Jurkat, Clone E6-1 (cell line): ENCODE results near the gene METTL5.

Source experiments
- DNase-seq: peaks from one replicate; pipeline ENCODE4 v3.0.0-alpha.2; 2011; ENCODE audit warnings: low read depth, low spot score
- H3K4me3 ChIP-seq: 2 replicates; pipeline ENCODE4 v1.5.1; 2011; ENCODE audit warnings: mild to moderate bottlenecking, low read length, control low read depth, moderate library complexity

The METTL5 gene

DNA sequence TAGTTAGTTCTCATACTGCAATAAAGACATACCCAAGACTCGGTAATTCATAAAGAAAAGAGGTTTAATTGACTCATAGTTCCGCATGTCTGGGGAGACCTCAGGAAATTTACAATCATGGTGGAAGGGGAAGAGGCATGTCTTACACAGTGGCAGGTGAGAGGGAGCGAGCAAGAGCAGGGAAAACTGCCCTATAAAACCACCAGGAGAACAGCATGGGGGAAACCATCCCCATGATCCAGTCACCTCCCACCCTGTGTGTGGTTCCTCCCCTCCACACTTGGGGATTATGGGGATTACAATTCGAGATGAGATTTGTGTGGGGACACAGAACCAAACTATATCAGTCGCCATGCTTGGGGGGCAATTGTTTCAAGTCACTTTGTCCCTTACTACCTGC lies 27.1 kb downstream of the METTL5 start:
- no peak overlapping the region for H3K4me3 ChIP-seq
- no peak for DNase-seq

DNA sequence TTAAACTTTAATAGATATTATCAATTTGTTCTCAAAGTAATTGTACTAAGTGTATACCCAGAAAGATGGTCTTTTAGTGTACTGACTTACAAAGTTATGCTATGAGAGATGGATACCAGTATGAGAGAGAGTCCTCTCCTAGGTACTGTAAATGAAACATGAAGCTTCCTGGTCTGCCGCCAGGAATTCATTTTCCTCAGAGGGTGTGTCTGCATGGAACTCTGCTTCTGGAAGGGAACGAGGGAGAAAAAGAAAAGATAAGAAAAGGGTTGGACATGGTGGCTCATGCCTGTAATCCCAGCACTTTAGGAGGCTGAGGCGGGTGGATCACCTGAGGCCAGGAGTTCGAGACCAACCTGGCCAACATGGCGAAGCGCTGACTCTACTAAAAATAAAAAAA lies 28.3 kb downstream of the METTL5 start:
- H3K4me3 ChIP-seq, result no peak overlapping the region
- DNase-seq, result no peak

DNA sequence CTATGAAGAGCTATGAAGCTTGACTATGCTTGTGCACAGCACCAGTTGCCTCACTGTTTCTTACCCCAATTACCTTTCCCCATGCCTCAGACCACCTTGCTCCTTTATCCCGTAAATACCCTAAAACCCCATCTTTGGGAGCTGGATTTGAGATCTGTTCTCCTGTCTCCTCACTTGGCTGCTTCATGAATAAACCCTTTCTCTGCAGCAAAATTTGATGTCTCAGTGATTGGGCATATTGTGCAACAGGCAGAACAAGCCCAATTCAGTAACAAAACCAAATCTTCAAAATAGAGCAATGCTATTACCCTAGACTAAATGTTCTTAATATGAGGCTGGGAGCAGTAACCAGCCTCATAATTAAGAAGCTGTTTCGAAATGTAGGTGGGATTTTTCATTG lies 29.5 kb downstream of the METTL5 start:
- DNase-seq, result no peak
- H3K4me3 ChIP-seq, result no peak overlapping the region

DNA sequence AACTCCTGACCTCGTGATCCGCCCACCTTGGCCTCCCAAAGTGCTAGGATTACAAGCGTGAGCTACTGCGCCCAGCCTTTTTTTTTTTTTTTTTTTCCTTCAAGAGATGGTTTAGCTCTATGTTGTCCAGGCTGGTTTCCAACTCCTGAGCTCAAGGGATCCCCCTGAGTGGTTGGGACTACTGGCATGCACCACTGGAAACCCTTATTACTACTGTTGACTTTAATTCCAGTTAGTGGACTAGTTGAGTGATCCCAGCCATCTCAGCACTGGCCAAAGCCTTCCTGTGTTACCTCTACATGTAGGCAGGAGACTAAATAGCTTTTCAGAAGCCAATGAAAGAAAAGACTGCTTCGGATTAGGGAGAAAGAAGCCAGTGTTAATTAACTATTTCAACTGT lies 34.1 kb downstream of the METTL5 start:
- DNase-seq, result no peak
- H3K4me3 ChIP-seq, result no peak overlapping the region

DNA sequence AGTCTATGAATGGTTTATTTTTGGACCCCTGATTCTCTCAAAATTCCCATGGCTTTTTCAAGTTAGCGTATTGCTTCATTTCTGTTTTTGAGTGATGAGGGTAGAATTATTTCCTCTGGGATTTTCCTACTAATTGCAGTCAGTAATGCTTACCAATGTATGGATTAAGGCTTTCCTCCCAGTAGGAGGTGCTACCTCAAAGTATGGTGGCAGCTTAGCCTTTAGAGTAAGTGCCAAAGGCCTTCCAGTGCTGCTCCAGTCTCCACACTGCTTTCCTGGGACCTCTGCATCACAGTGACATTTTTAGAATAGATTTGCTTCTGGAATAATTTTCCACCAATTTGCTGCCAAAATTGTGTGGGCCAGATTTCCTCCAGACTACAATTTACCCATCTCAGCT lies 42.2 kb downstream of the METTL5 start:
- no peak for DNase-seq
- H3K4me3 ChIP-seq, result no peak overlapping the region

DNA sequence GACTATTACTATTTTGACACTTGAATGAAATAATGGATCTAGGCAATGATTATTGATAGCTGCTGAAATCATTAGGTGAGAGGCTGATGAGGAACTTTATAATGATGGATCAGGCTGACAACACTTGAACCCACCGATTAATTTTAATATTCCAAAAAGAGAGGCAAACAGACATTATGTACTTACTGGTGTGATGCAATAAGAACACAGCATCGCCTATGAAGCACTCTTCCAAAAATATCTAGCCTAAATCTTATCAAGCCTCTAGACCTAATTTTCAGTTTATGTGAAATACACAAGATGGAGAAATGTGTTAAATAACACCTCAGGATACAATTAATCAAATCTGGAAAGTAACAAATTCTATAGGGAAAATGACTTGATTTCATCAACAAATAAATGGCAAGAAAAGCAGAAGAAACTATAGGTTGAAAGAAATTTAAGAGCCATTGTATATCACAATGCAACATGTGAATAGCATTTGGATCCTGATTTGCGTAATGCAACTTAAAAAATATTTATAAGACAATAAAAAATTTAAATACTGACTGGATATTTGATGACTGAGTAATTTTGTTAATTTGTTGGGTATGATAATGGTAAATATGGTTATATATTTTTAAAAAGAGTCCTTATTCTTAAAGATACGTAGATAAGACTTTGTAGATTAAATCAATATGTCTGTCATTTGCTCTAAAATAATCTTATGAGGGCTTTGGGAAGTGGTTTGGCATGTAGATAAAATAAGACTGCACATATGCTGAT lies 43.3 kb downstream of the METTL5 start:
- no peak for DNase-seq

DNA sequence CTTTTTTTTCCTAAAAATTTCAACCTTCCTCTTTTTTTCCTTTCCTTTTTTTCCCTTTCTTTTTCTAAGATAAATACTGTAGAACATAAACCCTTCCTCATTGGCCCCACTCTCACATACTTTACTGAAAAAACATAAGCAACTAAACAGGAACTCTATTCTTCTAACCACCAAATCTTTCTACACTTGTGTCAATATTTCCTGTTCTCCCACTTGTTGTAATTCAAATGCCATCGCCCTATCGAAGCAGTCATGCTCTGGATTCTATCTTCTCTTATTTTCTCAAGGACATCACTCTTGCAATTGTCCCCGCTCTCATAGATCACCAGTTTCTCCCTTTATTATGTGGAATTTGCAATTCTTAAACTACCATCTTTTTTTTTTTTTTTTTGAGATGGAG lies 46.3 kb downstream of the METTL5 start:
- H3K4me3 ChIP-seq, result no peak overlapping the region
- no peak for DNase-seq

More for the DNA sequence above, 43.3 kb downstream of the METTL5 start:
- H3K4me3 ChIP-seq, result no peak overlapping the region

DNA sequence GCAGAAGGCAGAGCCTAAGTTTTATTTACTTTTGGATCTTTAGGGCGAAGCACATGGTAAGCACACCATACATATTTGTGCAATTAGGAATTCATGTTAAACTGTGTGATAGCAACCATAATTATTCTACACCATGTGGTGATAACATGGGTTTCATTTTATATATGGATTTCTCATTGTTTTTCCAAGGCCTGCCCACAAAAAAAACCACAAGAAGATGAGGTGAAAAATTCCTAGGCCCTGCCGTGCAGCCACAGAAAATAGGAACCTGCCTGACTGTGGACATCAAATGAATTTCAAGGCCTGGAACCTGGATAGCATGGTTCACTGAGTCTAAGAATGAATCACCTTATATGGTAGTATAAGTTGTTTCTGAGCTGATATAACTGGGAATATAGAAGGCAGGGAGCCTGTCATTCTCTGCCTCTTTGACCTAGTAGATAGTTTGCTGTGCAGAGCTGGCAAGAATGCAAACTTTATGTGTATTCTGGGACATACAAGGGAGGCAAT lies 48.4 kb downstream of the METTL5 start:
- no peak overlapping the region for H3K4me3 ChIP-seq
- DNase-seq, result no peak

DNA sequence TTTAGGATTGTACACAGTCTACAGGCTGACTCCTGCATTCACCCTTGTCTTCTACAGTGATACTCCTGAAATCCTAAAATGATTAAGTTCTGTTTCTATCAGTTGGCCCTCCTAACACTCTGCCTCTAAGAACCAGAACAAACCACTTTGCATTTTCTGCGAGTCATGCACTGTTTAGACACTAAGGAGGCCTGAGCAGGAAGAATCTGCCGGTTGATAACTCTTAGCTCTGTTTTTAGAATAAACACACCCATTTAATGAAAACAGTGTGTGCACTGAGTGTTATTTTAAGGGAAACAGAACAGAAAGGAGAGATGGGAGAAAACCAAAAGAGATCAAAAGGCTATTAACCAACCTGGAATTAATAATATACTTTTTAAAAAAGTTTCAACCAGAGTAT lies 48.9 kb downstream of the METTL5 start:
- DNase-seq, result no peak

DNA sequence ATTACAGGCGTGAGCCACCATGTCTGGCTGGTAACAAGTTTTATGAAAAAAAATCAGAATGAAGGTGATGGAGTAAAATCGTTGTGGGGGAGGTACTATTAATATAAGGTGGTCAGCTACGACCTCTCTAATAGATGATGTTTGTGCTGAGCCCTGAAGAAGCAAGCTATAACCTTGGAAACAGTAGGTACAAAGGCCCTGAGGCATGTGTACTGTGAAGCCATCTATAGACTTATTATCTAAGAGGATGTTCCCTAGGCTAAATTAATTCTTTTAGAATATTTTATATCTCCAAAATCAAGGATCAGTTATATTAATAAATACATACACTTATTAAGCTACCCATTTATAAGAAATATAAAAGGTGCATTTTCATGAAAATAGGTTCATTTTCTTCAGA lies 49.4 kb downstream of the METTL5 start:
- H3K4me3 ChIP-seq, result no peak overlapping the region
- DNase-seq, result no peak

More for the DNA sequence above, 48.9 kb downstream of the METTL5 start:
- no peak overlapping the region for H3K4me3 ChIP-seq

DNA sequence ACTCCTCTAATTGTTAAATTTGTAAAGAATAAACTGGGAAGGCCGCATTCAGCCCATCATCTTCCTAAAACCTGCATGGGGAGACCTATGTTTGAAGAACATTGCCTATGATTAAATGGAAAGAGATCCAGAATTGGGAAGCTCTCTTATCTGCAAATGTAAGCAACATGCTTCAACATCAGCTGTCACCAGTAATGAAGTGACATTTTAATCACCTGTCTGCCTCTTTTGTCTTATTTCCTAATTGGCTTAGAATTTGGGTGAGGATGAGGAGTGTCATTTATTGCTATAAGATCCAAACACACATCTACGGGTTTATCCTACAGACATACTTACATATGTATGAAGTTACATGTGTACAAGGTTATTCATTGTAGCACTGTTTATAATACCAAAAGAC lies 52.1 kb downstream of the METTL5 start:
- no peak for DNase-seq
- no peak overlapping the region for H3K4me3 ChIP-seq

DNA sequence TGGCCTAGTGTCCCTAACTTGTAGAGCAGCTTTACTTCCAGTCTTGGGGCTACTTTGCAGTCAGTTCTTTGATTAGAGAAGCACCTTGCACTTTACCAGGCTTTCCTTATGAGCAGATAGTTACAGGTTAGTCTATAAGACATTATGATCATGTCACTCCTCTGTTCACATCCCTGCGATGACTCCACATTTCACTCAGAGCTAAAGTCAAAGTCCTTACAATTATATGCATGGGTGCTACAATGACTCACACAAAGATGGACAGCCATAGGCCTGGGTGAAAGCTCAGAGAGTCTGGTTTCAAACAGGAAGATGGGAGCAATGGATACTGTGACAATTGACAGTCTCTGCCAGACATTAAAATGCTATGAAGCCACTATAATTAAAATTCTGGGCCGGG lies 53.1 kb downstream of the METTL5 start:
- no peak for DNase-seq
- no peak overlapping the region for H3K4me3 ChIP-seq

DNA sequence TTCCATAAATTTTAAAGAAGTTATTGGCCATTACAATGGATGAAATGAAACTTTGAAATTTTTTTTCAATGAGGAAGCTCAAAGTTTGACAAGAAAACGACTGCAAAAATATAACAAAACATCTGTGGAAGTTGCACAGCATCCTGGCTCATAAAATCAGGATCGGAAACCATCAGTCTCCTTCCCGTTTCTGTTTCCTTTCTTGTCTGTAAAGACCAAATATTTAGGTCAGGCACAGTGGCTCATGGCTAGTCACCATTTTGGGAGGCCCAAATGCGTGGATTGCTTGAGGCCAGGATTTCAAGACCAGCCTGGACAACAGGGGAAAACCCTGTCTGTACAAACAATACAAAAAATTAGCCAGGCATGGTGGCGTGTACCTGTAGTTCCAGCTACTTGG lies 53.7 kb downstream of the METTL5 start:
- DNase-seq, result no peak
- no peak overlapping the region for H3K4me3 ChIP-seq

DNA sequence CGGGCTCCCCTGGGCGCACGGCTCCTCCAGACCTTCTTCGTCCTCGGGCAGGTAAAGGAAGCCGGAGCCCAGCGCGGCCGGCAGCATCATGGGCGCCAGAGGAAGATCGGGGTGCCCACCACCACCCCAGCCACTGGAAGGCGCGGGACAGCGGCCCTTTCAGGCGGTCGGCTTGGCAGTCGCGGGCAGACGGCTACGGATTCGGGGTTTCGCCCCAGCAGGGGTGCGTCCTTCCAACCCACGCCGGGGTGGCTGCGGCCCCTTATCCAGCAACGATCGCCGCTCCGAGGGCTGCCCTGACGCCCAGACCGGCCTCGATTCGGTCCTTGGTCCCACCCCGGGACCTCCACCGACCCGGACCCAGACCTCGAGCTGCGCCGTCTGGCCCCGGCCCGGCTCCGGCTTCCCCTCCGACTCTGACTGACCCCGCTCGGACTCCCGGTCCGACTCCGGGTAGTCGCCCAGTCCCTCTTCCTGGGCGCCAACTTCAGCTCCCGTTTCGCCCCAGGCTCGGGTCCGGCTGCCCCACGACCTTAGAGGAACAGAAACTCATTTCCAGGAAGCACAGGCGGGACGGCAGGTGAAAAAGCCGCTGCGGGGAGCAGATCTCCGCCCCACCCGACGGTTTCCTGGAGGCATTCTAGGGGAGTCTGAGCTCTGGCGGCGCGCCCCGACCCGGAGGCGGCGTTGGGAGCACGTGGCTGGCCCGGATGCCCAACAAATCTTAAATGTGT lies 56.3 kb downstream of the METTL5 start:
- DNase-seq, result no peak
- no peak overlapping the region for H3K4me3 ChIP-seq

DNA sequence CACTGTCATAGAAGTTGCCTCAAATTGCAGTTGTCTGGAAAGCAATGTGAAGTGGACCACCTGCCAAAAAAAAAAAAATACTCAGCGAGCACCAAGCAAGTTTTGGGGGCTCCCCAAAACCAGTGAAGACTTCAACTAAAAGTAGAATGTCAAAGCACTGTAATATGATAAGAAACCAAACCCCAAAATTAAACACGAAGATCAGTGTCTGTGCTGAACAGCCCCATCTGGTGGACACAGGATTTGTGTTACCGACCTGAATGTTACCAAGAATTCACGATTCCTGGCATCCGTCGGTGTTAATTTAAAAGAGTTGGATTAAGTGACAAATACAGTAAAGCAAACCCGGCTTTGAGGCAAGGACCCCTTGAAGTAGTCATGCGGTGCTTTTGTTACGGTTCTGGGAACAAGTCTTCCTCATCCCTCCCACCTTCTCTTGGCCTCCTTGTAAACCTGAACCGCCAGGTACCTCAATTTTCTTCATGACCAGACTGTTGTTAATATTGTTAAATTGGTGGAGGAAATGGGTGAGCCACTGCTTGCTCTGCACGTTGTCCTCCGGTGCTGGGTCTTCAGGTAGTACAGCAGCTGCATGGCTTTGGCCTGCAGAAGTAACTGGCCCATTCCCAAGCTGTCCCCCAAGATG lies 57.3 kb downstream of the METTL5 start:
- peak; percentile 17 for DNase-seq

DNA sequence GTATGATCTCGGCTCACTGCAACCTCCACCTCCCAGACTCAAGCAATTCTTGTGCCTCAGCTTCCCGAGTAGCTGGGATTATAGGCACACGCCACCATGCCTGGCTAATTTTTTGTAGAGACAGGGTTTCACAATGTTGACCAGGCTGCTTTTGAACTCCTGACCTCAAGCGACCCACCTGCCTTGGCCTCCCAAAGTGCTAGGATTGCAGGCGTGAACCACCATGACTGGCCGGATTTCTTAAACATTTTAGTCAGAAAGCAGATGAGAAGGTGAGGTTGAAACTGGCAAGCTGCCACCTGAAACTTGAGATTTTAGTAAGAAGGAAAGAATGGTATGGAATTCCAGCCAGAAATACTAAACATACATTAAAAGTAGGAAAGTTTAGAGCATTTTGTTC lies 59.2 kb downstream of the METTL5 start:
- no peak overlapping the region for H3K4me3 ChIP-seq
- no peak for DNase-seq

More for the DNA sequence above, 57.3 kb downstream of the METTL5 start:
- H3K4me3 ChIP-seq, result no peak overlapping the region

DNA sequence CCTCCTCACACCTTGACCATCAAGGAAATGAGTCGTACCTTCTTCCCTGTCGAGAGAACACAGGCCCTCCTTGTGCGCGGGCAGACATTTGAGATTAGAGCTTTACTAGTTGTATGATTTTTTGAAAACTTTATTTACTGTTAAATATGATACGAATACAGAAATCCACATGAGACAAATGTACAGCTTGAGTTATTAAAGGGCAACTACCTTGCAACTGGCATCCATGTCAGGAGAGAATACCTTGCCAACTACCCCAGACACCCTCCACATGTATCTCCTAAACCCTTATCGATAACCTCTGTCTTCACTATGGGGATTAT lies 62.8 kb downstream of the METTL5 start:
- no peak for DNase-seq
- no peak overlapping the region for H3K4me3 ChIP-seq
